ENCODE measurements around the gene MTG1.
"Not testable (repeated sequence)": the region's sequence is repeated elsewhere in the genome, so short reads cannot be mapped to it uniquely, and the experiment has no call there.

MTG1 gene

DNA sequence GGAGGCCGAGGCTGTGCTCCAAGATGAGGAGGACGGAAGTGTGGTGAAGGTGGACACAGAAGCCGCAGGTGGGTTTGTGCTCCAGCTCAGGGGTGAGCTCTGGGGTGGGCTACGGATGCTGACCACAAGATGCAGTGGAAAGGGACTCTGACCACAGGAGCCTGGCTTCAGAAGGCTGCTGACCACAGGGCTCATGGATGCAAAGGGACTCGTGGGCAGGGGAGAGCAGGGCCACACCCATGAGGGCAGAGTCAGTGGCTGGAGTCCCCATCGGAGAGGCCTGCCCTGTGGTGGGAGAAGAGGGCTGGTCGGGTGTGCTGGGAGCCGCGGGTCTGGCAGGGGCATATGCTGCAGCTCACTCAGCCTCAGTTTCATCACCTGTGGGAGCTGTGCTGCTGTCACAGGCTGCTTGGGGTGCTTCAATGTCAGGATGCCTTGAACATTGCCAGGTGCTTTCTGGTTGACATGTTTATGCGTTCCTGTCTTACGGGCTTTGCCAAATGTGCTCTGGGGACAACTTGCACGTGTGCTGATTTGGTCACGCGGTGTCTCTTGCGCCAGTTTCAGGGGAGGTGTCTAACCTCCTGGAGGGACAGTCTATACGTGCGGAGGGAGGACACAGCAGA, 73.4 kb downstream of the MTG1 start:
- TF ChIP-seq, protein P1, sequence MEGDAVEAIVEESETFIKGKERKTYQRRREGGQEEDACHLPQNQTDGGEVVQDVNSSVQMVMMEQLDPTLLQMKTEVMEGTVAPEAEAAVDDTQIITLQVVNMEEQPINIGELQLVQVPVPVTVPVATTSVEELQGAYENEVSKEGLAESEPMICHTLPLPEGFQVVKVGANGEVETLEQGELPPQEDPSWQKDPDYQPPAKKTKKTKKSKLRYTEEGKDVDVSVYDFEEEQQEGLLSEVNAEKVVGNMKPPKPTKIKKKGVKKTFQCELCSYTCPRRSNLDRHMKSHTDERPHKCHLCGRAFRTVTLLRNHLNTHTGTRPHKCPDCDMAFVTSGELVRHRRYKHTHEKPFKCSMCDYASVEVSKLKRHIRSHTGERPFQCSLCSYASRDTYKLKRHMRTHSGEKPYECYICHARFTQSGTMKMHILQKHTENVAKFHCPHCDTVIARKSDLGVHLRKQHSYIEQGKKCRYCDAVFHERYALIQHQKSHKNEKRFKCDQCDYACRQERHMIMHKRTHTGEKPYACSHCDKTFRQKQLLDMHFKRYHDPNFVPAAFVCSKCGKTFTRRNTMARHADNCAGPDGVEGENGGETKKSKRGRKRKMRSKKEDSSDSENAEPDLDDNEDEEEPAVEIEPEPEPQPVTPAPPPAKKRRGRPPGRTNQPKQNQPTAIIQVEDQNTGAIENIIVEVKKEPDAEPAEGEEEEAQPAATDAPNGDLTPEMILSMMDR (IDR thresholded peaks at IDR 0.05; ENCODE audit: borderline replicate concordance, insufficient read depth, low read depth, low read length) = no peak

DNA sequence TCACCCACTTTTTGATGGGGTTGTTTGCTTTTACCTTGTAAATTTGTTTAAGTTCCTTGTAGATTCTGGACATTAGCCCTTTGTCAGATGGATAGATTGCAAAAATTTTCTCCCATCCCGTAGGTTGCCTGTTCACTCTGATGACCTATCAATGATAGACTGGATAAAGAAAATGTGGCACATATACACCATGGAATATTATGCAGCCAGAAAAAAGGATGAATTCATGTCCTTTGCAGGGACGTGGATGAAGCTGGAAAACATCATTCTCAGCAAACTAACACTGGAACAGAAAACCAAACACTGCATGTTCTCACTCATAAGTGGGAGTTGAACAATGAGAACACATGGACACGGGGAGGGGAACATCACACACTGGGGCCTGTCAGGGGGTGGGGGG, 75.2 kb downstream of the MTG1 start:
- H3K4me3 ChIP-seq (ENCODE audit: low read depth, low read length) = not testable (repeated sequence)

More for the DNA sequence above, 73.4 kb downstream of the MTG1 start:
- H3K4me3 ChIP-seq (ENCODE audit: low read depth, low read length) = no peak overlapping the region

DNA sequence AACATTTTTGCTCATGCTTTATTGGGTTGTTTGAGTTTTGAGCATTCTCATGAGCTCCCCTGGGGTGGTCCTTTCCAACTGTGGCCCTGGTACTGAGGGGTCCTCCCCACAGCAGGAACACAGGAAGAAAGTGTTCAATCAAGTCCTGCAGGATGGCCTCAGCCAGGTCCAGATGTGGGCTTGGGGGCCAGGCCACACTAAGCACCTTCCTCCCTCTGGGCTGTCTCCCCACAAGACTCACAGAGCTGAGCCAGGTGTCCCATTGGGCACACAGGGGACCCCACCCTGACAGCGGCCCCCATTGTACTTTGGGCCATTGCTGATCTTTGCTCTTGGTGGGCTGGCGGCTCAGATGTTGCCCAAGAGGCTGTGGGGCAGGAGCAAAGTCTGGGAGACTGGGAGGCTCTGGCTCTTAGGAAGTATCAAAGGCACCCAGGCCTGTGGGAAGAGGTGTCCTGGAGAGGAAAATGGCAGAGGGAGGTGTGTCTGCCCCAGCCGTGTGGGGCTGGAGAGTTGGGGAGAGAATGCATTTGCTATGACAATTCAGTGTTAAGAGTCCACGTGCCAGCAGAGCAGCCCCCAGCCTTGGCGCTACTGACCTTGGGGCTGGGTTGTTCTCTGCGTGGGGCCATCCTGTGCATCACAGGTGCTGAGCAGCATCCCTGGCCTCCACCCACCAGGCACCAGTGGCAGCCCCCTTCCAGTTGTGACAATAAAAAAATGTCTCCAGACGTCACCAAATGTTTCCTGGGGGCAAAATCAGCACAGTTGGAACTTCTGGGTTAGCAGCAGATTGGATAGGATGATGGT, 77.5 kb downstream of the MTG1 start:
- H3K4me3 ChIP-seq (ENCODE audit: low read depth, low read length) = no peak overlapping the region
- TF ChIP-seq, protein P1 (IDR thresholded peaks at IDR 0.05; ENCODE audit: borderline replicate concordance, insufficient read depth, low read depth, low read length) = no peak
